GM18517 (cell line): Measurements from ENCODE around the gene ACBD5.
"Not testable (repeated sequence)": the region's sequence is repeated elsewhere in the genome, so short reads cannot be mapped to it uniquely, and the experiment has no call there.

Source experiments
- ATAC-seq: cut with Tn5 transposase; IDR thresholded peaks from one replicate; pipeline ENCODE4 v1.9.1; 2021; ENCODE audit warnings: mild to moderate bottlenecking, moderate library complexity; ENCODE audit not compliant: unreplicated experiment

Gene ACBD5, protein sequence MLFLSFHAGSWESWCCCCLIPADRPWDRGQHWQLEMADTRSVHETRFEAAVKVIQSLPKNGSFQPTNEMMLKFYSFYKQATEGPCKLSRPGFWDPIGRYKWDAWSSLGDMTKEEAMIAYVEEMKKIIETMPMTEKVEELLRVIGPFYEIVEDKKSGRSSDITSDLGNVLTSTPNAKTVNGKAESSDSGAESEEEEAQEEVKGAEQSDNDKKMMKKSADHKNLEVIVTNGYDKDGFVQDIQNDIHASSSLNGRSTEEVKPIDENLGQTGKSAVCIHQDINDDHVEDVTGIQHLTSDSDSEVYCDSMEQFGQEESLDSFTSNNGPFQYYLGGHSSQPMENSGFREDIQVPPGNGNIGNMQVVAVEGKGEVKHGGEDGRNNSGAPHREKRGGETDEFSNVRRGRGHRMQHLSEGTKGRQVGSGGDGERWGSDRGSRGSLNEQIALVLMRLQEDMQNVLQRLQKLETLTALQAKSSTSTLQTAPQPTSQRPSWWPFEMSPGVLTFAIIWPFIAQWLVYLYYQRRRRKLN

DNA sequence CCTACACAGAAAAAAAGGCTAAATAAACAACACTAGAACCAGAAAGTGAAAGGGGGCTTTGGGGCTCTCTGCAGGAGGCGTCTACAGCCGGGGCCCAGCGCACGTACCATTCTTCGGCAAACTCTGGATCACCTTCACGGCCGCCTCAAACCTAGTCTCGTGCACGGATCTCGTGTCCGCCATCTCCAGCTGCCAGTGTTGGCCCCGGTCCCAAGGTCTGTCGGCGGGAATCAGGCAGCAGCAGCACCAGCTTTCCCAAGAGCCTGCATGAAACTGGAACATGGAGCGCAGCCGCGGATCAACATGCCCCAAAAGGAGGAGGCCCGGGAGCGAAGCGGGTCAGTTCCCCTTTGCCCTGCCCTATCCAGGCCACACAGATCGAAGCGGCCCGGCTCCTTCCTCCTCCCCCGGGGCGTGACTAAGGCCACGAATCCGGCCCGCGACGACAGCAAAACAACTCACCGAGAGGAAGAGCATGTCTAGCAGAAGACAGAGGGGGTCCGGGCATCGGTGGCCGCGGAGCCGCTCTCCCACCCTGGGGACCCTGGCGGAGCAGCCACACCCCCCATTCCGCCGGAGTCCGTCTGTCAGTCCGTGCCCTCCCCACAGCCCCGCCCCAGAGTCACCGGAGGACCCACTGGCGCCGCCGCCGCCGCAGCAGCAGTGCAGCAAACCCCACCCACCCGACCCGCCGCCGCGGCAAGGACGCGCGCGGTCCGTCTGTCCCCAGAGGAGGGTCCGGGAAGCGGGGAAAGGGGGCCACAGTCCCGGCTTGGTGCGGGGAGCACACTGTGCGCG is at the start of gene ACBD5:
Gene ACBD5 (minus strand): TSS at position 586 of the 798 bp plus-strand sequence. CDS start 109 bp downstream, at position 477.
- peak; percentile 47 for ATAC-seq

DNA sequence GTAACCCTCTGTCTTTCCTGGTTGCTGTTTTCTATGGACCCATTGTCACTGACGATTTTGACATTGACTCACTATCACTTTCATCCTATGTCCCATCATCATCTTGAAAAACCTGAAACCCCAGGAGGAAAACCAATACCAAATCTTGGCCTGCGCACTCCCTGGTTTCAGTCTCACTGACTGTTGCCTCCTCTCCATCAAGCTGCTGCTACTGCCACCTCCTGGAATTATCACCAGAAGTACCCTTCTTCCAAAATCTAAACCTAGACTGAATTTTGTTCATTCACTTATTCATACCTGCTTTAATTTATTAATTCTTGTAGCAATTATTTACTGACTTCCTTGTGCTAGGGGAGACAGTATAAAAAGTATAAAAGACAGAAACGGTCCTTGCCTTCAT is 44.5 kb upstream of the ACBD5 start:
- ATAC-seq = no peak

DNA sequence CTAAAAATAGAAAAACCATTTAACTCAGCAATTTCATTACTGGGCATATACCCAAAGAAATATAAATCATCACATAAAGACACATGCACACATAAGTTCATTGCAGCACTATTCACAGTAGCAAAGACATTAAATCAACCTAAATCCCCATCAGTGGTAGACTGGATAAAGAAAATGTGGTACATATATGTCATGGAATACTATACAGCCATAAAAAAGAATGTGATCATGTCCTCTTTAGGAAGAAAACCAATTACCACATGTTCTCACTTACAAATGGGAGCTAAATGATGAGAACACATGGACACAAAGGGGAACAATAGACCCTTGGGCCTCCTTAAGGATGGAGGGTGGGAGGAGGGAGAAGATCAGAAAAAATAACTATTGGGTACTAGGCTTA is 36.0 kb upstream of the ACBD5 start:
- ATAC-seq = no peak

DNA sequence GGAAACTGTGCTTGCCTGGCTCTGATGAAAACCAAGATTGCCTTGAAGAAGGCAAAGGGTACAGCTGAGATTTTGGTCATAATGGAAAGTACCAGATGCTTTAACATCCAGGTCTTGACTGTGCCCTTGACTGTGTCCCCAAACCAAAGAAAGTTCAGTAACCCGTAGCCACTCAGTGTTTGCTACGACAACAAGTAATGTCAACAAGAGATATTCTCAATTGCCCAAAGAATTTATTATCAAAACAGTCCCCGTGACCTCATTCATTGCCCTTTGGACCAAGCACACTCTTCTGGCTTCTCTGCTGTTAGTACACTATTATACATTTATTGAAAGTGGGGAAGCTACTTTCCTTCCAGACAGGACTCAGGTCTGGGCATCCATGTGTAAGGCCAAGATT is 25.4 kb upstream of the ACBD5 start:
- not testable (repeated sequence) for ATAC-seq

DNA sequence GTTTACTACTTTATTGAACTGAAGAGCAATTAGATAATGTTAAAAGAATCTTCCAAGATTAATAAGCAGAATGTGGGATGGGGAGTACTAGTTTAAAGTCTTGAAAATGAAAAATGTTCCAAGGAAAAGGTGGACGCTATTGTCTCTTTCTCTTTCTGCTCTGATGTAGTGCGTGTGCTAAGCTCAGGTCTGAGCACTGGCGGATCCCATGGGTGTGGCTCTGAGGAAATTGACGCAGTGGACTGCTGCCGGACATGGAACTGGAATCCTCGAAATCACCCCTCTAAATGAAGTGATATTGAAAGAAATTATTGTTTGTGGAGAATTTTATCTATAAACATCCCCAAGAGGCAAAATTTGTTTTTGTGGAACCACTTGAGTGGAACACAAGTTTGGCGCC is 22.2 kb upstream of the ACBD5 start:
- ATAC-seq = not testable (repeated sequence)

DNA sequence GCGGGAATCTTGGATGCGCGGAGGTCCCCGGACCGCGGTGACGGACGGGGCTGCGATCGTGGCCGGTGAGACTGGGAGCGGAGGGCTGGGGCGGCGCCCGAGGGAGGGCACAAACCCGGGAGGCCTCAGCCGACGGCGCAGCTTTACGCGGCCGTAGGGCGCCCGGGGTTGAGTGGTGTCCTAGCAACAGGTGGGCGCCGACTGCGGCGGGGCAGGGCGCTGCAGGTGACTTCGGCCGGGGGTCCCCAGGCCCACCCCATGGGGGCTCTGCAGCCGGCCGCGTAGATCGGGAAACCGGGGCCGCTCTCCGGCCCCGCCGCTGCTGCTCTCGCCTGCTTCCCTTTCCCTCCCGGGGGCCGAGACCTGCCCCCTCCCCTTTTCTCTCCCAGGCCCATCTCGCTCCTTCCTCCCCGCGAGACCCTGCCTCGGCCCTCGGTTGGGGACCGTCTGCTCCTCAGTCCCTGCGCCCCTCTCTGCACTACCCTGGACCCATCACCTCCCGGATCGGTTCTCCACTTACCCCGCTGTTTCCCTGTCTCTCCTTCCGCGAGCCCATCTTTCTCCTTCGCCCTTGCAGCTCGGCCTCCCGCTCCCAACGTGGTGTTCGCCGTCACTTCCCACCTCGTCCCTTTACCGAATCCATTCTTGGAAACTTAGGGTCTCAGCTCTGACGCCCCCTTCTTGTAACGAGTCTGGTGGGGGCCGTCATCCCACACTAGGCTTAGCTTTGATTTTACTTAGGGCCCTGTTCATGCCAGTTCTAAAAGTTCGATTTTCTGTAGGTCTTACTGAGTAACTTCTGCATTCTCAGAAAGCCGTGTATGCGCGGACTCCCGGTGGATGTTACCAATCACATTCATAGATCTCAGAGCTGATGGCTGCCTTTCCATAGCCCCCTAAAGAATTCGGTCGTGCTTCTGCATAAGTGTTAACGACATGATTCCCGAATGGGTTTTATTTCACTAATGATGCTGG is 18.5 kb upstream of the ACBD5 start:
- ATAC-seq = no peak

DNA sequence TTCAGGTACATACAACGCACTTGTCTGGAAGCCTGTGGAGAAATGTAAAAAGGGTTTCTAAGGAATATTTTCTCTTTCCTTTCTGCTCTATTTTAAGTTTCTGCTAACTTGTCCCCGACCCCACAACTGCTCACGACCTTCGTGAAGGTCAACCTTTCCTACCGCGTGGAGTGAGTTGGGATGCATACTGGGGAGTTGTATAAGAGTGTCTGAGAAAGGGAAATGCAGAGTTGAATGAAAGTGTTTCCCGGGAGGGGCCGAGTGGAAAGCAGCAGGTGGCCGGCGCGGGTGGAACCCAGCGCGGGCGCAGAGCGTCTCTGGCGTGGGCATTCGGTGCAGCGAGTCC is 17.9 kb upstream of the ACBD5 start:
- ATAC-seq = no peak

DNA sequence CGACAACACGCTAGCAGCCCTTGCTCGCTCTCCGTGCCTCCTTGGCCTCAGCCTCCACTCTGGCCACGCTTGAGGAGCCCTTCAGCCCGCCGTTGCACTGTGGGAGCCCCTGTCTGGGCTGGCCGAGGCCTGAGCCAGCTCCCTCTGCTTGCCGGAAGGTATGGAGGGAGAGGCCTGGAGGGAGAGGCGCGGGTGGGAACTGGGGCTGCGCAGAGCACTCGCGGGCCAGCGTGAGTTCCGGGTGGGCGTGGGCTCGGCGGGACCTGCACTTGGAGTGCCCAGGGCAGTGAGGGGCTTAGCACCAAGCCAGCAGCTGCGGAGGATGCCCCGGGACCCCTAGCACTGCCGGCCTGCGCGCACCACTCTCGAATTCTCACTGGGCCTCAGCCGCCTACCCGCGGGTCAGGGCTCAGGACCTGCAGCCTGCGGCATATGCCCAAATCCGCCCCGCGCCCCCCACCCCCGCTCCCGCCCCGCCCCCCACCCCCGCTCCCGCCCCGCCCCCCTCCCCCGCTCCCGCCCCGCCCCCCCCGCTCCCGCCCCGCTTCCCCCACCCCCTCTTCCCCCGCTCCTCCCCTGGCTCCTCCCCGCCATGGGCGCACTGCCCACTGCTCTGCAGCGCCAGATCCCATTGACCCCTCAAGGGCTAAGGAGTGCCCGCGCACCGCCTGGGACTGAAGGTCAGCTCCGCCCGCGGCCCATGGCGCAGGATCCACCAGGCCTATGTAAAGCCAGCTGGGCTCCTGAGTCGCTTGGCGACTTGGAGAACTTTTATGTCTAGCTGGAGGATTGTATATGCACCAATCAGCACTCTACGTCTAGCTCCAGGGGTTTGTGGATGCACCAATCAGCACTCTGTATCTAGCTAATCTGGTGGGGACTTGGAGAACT is 15.9 kb upstream of the ACBD5 start:
- ATAC-seq = no peak

DNA sequence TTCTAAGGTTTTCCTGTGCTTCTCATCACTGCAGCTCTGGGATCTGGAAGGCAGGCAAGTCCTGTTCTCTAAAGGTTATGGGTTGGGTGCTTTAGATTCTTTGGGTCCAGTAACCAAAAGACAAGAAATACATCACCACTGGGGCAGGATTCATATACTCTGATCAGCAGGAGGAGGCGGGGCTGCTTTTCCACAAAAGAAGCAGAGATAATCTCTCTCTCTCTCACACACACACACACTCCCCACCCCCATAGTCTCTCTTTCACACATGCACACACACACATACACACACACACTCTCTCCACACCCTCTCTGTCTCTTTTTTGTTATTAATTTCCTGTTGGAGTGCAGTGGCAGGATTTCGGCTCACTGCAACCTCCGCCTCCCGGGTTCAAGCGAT is 13.0 kb upstream of the ACBD5 start:
- ATAC-seq = no peak

DNA sequence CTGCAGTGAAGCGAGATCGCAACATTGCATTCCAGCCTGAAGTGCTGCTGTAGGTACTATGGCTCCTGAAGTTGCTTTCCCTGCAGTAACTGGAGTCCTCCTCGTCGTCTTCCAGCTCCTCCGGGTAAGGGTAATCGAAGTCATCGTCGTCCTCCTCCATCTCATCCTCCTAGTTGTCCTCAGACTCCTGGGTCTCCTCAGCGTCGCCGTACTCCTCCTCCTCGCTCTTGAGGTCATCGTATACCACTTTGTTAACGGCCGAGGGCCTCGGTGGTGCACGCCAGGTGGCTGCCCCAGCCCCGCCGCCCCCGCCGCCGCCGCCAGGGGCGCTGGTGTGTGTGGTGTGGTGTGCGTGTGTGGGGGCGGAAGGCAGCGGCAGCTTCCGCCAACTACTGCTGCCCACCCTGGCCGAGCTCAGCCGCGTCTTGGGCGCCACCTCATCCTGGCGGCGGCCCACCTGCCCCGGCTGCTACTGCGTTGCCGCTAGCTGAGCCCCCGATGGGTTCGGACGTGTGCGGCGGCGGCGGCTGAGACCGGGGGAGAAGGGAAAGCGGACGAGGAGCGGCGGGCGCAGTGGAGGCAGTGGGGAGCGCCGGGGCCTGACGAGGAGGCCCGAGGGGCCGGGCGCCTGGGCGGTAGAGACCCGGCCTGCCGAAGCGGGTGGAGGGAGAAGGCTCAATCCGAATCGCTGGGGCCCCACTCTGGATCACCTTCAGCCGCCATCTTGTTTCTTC is 11.8 kb upstream of the ACBD5 start:
- peak; percentile 89 for ATAC-seq

DNA sequence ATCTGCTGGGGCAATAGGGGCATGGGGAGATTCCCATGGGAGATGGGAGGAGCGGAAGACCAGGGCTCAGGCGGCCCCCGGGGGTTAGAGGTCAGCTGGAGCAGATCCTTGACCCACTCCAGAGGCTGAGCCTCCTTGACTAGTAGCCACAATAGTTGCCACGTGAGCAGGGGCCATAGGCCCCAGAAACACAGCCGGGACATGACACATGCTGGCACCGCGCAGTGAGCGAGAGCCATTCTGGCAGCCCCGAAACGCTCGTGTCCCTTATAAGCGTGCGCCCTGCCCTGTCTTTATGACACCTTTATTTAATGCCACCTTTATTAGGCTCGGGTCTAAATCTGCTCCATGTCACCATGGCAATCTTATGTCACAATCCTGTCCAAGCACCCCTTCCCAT is 11.0 kb upstream of the ACBD5 start:
- ATAC-seq = no peak

DNA sequence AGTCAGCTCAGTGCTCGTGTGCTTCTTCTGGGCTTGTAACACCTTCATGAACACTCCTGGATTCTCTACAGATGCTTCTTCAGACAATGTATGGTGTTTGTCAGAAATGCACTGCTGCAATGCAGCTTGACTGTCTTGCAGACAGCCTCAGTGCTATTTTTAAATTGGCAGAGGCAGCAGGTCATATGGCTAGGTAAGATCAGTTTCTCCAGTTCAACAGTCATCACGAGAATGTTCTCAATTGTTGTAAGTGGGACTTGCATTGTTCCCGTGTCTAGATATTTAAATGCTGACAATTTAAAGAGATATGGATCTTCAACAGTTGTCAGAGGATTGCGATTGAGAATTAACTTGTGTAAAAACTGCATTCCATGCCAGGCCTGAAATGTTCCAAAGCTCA is 7.6 kb upstream of the ACBD5 start:
- ATAC-seq = no peak

DNA sequence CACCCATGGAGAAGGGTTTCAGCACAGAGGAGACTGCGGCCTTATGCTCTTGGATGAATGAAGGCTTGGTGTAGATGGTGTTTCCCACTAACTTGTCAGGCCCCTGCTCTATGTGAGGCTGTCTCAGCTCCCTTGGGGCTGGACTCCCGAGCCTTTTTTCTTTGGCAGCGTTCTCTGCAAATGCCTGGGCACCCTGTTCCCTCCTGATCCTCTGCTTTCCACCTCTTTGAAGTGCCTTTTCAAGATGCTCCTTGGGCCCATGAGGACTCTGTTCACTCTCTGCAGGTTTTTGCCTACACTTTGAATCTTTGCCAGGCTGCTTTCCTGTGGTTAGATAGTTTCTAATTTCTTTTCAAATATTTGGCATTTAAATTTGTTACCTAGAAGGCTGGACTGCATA is 6.8 kb upstream of the ACBD5 start:
- ATAC-seq = no peak

DNA sequence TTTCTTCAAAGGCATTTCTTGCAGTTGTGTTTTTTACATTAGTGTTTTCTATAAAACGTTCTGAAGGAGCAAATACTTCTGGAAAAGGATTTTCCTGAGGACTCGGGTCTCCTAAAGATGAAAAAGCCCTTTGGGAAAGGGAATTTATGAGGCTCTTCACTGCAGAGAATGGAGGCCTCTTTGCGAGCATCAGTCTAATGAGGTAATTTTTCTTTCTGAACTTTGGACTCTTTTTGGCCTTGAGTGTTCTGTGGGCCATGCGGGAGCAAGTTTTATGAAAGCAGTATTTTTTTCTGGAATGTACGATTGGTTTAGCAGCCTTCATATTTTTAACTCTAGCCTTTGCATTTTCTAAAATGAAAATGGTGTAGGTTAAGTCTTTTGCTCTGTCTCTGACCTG is 6.4 kb upstream of the ACBD5 start:
- no peak for ATAC-seq

DNA sequence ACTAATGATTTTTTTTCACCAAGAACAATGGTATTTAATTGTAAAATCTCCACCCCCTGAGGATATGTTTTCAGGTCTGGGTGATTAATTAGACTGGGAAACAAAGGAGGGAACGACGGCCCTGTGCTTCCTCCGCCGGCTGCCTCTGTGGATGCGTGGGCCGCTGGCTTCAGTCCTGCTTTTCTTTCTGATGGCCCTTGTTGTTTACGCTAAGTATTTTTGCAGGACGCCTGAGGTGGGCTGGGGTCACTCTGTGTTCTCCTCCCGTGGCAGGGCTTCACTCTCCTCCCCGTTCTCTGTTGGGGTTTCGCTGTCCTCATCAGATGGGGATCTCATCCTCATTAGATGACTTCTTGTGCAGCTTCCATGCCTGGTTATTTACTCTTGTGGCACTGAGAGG is 5.2 kb upstream of the ACBD5 start:
- no peak for ATAC-seq

DNA sequence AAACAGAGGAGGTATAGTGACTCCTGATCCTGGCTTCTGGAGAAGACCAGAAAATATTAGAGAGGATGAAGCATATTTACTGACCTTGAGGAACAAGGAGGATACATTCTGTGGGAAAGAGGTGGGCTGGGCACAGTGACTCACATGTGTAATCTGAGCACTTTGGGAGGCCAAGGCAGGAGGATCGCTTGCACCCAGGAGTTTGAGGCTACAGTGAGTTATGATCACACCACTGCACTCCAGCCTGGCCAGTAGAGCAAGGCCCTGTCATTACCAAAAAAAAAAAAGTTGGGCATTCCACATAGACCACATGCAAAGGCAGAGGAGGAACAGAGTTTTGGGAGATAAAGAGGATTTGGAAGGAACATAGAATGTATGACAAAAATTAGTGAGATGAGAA is 4.4 kb upstream of the ACBD5 start:
- no peak for ATAC-seq

DNA sequence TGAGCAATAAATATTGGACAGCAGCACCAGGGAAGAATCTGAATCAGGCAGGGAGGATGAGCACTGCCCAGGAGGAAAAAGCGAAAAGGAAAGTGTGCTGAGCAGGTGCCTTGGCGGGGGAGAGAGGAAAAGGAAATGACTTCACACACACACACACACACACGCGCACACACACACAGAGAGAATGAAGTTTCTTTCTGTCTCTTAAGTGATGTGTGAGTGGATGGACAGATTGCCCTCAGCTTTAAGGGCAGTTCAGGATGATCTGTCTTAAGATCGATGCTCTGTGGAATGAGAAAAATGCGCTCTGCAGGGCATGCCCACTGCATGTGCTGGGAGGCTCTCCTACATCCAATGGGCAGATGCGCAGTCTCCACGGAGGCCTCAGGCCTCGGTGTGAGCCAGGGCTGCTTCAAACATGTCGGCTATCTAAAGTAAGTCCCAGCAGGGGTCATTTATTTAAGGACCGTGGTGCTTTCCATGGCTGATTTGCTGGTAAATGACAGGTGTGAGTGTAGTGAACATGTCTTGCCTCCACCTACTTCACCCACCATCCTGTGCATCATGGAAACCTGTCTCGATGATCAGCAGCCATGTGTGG is 2.5 kb upstream of the ACBD5 start:
- ATAC-seq = peak; percentile 37

DNA sequence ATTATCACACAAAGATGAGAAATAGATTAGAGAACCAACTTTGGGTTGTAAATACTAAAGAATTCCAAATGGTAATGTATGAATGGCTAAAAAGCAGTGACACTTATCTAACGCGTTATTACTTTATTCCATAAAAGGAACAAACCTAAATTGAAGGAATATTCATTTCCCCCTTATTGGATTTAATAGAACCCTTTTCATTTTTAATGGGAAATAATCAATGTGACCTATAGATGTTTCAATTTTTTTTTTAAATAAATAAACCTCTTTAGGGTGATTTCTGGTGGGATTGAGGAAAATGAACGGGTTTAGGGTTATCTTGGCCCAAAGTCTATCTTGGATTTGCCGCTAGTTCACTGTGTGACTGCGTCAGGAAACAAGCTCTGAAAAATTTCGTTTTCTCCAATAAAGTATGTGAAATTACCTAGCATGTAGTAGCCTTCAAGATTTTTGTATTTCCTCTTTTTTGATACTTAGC is 1.9 kb upstream of the ACBD5 start:
- ATAC-seq = no peak
